Aorta (tissue), 5 donors: ENCODE data around the gene MYBL2. TPM values are rescaled to one million over a fixed set of nuclear protein-coding genes. Genes with fewer than 3 reads are reported as not detected.
"Not testable (repeated sequence)": the region's sequence is repeated elsewhere in the genome, so short reads cannot be mapped to it uniquely, and the experiment has no call there.

Experiments used
- ATAC-seq: fragments of 200-7000 bp; cut with Tn5 transposase; one replicate; pipeline ENCODE4 v1.9.1; 2022; ENCODE audit warnings: moderate library complexity; ENCODE audit not compliant: low FRiP score
- DNase-seq, 2 donors: peaks; one replicate each; pipeline ENCODE4 v3.0.0-alpha.2; 2020
- H3K27ac ChIP-seq, 2 donors: one replicate each; pipeline ENCODE4 v1.5.1; 2013; ENCODE audit warnings: low read length in 2 of 2, mild to moderate bottlenecking in 2 of 2, moderate library complexity in 2 of 2, control low read depth in 1 of 2, inconsistent platforms in 1 of 2, low read depth in 1 of 2
- H3K27me3 ChIP-seq, 2 donors: one replicate each; pipeline ENCODE4 v1.6.1; 2013; ENCODE audit warnings: control low read depth in 1 of 2, low read length in 1 of 2, mild to moderate bottlenecking in 1 of 2, moderate library complexity in 1 of 2; ENCODE audit not compliant: insufficient read depth in 2 of 2, control insufficient read depth in 1 of 2
- H3K36me3 ChIP-seq, 2 donors: one replicate each; pipeline ENCODE4 v1.6.1; 2013; ENCODE audit warnings: control low read depth in 1 of 2, low read length in 1 of 2, mild to moderate bottlenecking in 1 of 2; ENCODE audit not compliant: insufficient read depth in 2 of 2, control insufficient read depth in 1 of 2
- H3K4me1 ChIP-seq, 2 donors: one replicate each; pipeline ENCODE4 v1.6.1; 2013; ENCODE audit warnings: low read length in 2 of 2, control low read depth in 1 of 2, mild to moderate bottlenecking in 1 of 2, moderate library complexity in 1 of 2; ENCODE audit not compliant: insufficient read depth in 2 of 2, control insufficient read depth in 1 of 2
- H3K4me3 ChIP-seq, 2 donors: one replicate each; pipeline ENCODE4 v1.5.1; 2013; ENCODE audit warnings: low read length in 2 of 2, control low read depth in 1 of 2, mild to moderate bottlenecking in 1 of 2
- H3K9me3 ChIP-seq: one replicate; pipeline ENCODE4 v1.6.1; 2013; ENCODE audit warnings: mild to moderate bottlenecking, low read length; ENCODE audit not compliant: control insufficient read depth
- WGBS, 2 donors: extraction: QIAGEN DNeasy Blood & Tissue Kit; methylation state at CpG; one replicate each; pipeline ENCODE4 v1.1.7; 2013; 5-methylcytosine and 5-hydroxymethylcytosine counted together
- intact Hi-C, 2 donors: fragments of 100-400 bp; cut with DNase I; formaldehyde crosslinking; loops; one replicate each; pipeline versions ENCODE4 v1.14.2 to v1.15.0; 2022
- polyA plus RNA-seq, 2 donors: library from polyadenylated mRNA; stranded (reverse); fragments of 200-250 nt; gene quantifications; one replicate each; pipeline ENCODE4 v1.2.3, GENCODE V29; 2013
- total RNA-seq, 2 donors: library from RNA; stranded (reverse); fragmentation: NEBNext Ultra II Directional; extraction: Animal tissue kit (Norgen Biotek cat#: 25700); gene quantifications; one replicate each; pipeline ENCODE4 v1.2.1, GENCODE V29; 2021
- donor health status: healthy with polysubstance abuse.
- donor health status: Bipolar disorder and iron deficiency.
- donor health status: DM: no; HTN: no; CAD: no.
- donor health status: DM: no; HTN: no; CAD: no.
- donor health status: DM: yes; HTN: yes; CAD: no.

The MYBL2 gene
- total and polyA plus RNA-seq, 4 donors = 0.20 to 1.3 (median 0.89) TPM

DNA sequence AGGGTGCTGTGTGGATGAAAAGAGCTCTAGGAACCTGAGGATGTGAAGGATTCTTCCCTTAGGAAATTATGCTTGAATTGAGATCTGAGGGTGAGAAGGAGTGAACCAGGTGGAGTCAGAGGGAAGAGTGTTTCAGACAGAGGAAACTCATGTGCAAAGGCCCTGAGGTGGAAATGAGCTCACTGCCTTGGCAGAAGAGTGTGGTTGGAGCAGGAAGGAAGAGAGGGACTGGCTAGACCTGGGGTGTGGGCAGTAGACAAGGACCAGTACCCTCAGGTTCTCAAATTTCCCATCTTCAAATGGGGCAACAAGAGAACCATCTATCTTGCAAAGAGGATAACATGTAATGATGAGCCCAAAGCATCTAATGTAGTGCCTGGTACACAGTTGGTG, 83.9 kb downstream of the MYBL2 start:
- ATAC-seq (no peak), DNase-seq (no peak)
- no peaks in the 10 kb centered on the region for H3K36me3 ChIP-seq
- no peak overlapping the region for H3K27ac ChIP-seq
- no peaks in the 10 kb centered on the region for H3K4me1 ChIP-seq
- no peaks in the 10 kb centered on the region for H3K27me3 ChIP-seq
- H3K4me3 ChIP-seq = no peak overlapping the region
- intact Hi-C loops = loop anchor here (2.0 to 10.0 kb wide), 4 partner anchors 92 to 454 kb away; partner anchors contain the start of gene TOX2 (in 1 of the 2)
- no peaks in the 10 kb centered on the region for H3K9me3 ChIP-seq

DNA sequence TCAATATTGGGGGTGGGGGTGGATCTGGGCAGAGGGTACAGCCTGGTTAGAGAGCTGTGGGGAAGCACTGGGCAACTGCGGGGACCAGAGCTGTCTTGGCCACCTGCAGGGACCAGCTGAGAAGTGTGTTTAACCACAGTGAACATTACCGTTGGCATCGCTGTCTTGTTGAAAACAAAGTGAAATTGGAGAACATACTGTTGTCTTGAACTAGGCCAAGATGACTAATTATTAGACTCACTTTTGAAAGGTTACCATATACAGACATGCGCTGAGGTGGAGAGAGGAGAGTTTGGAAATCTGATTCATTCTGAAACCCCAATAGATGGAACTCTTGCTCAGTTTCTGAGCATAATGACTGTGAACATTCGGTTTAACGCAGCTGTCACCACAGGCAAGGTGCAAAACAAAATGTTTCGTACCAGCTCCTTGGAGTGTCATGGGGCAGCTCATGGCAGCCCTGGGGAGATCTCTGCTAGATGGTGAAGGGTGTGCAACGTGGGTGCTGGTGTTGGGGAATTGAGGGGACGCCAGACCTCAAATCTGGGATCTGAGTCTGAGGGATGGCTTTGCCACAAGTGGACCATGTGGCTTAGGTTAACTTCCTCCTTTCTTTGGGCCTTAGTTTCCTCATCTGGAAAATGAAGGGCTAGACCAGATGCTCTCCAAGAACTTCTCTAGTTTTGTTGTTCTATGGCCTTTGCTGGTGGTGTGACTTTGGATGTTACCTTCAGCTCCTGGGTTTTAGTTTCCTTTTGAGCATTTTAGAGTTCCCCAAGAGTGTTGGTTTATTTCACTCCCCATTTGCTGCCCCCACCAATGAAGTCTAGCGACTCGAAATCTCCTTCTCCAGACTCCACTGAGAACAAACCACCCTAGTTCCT, 84.5 kb downstream of the MYBL2 start:
- Histone ChIP-seq H3K9me3 (no peaks in the 10 kb centered on the region), H3K4me1 (no peaks in the 10 kb centered on the region), H3K27me3 (no peaks in the 10 kb centered on the region), H3K36me3 (no peaks in the 10 kb centered on the region), H3K27ac (no peak overlapping the region), H3K4me3 (no peak overlapping the region)
- DNase-seq (no peak), ATAC-seq (no peak)
- intact Hi-C loops = loop anchor here (2.0 to 10.0 kb wide), 4 partner anchors 91 to 453 kb away; partner anchors contain the start of gene TOX2 (in 1 of the 2)
- 60 to 64% methylated on average over 11 of the region's 11 CpGs for WGBS, 2 donors

DNA sequence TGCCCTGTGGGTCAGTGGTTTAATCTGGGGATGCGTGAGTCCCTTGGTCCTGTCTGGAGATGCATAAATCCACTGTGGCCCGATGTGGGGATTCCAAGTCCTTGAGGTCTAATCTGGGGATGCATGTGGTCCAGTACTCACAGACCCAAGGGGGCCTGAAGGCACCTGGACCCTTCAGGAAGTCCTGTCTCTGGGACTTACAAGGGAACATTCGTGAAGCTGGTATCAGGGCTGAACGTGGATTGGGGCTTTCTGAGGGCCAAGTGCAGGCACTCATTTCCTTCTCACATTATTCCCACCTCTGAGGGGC, 85.1 kb downstream of the MYBL2 start:
- 84 to 87% methylated on average over 4 of the region's 4 CpGs for WGBS, 2 donors
- ATAC-seq = no peak

DNA sequence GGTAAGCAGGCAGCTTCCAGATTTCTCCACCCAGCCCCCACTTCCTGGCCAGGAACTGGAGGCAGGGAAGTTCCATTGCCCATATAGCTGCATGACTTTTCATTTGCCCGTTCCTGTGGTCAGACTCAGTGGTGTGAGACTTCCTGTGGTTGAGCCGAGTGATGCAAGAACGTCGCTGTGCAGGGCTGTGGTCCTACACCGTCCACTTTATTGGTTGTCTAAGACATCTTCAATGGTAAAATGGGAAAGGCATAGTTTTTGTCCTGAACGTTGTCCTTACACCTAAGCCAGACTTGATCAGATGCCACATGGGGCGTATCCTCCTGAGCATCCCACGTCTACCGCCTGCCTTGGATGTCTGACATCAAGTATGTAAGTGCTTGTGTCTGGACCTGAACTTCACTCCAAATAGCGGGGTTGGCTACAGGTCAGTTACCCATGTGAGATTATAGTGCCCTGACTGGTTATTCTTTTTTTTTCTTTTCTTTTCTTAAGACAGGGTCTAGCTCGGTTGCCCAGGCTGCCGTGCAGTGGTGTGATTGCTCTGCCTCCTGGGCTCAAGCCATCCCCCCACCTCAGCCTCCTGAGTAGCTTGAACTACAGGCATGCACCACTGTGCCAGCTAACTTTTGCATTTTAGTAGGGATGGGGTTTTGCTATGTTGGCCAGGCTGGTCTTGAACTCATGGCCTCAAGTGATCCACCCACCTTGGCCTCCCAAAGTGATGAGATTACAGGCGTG, 85.8 kb downstream of the MYBL2 start:
- intact Hi-C loops = loop anchor here in 1 of 2 donors (5.0 to 10.0 kb wide), 3 partner anchors 90 to 452 kb away; partner anchors contain the start of gene TOX2
- Histone ChIP-seq H3K36me3 (no peaks in the 10 kb centered on the region), H3K9me3 (no peaks in the 10 kb centered on the region), H3K27ac (no peak overlapping the region), H3K4me3 (no peak overlapping the region), H3K4me1 (no peaks in the 10 kb centered on the region), H3K27me3 (no peaks in the 10 kb centered on the region)
- WGBS, 2 donors = 86 to 89% methylated on average over 13 of the region's 13 CpGs
- DNase-seq = peak in 1 of 2 donors; percentile 71
- ATAC-seq = no peak

More for the DNA sequence above, 85.1 kb downstream of the MYBL2 start:
- Histone ChIP-seq H3K27ac (no peak overlapping the region), H3K27me3 (no peaks in the 10 kb centered on the region), H3K36me3 (no peaks in the 10 kb centered on the region), H3K4me1 (no peaks in the 10 kb centered on the region), H3K4me3 (no peak overlapping the region), H3K9me3 (no peaks in the 10 kb centered on the region)
- DNase-seq = no peak
- intact Hi-C loops = loop anchor here in 1 of 2 donors (5.0 to 10.0 kb wide), 3 partner anchors 90 to 453 kb away; partner anchors contain the start of gene TOX2

DNA sequence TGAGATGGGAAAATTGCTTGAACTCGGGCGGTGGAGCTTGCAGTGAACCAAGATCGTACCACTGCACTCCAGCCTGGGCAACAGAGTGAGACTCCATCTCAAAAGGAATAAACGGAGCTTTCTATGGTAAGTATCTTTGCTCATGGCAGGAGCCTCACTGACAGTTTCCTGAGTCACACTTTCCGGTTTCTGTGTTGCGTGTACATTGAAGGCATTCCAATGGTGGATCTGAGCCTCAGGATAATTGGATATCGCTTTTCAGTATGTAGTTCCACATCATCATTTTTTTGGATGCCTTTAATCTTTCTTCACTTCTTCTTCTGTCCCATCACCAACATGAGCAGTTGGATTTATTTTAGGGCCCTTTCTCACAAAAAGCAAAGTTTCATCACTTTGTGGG, 88.5 kb downstream of the MYBL2 start:
- Histone ChIP-seq H3K36me3 (no peaks in the 10 kb centered on the region), H3K27ac (no peak overlapping the region), H3K27me3 (no peaks in the 10 kb centered on the region), H3K4me1 (no peaks in the 10 kb centered on the region), H3K9me3 (no peaks in the 10 kb centered on the region), H3K4me3 (no peak overlapping the region)
- intact Hi-C loops = loop anchor here in 1 of 2 donors (10.0 kb wide), 1 partner anchor 449 kb away; no protein-coding TSS in a partner anchor
- ATAC-seq = no peak
- DNase-seq = no peak
- WGBS, 2 donors = 90 to 91% methylated on average over 7 of the region's 7 CpGs

GRCh38 chr20:43755851-43756250, 88.9 kb downstream of the MYBL2 start:
- DNase-seq = no peak
- no peak for ATAC-seq
- Histone ChIP-seq H3K9me3 (no peaks in the 10 kb centered on the region), H3K27me3 (no peaks in the 10 kb centered on the region), H3K4me3 (no peak overlapping the region), H3K4me1 (no peaks in the 10 kb centered on the region), H3K36me3 (no peaks in the 10 kb centered on the region), H3K27ac (no peak overlapping the region)
- 87 to 90% methylated on average over 8 of the region's 8 CpGs for WGBS, 2 donors
- intact Hi-C loops = loop anchor here in 1 of 2 donors (10.0 kb wide), 1 partner anchor 449 kb away; no protein-coding TSS in a partner anchor

DNA sequence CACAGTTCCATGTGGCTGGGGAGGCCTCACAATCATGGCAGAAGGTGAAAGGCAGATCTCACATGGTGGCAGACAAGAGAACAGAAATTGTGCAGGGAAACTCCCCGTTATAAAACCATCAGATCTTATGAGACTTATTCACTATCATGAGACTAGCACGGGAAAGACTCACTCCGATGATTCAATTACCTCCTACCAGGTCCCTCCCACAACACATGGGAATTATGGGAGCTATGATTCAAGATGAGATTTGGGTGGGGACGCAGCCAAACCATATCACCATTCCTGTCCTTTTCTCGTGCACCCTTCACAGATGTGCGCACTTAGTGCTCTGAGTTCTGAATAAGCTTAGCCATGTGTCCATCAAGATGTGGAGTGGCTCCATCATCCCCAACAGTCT, 91.0 kb downstream of the MYBL2 start:
- not testable (repeated sequence) for ATAC-seq, H3K9me3 ChIP-seq, H3K27ac ChIP-seq, H3K27me3 ChIP-seq, DNase-seq, H3K36me3 ChIP-seq, H3K4me1 ChIP-seq, H3K4me3 ChIP-seq
- 87 to 89% methylated on average over 6 of the region's 6 CpGs for WGBS, 2 donors
- intact Hi-C loops = loop anchor here in 1 of 2 donors (10.0 kb wide), 1 partner anchor 447 kb away; no protein-coding TSS in a partner anchor

- no peak for ATAC-seq
- no peaks in the 10 kb centered on the region for H3K27me3 ChIP-seq
Observed at GRCh38 chr20:43761386-43762340, 94.7 kb downstream of the MYBL2 start.

More at GRCh38 chr20:43761386-43762340, 94.7 kb downstream of the MYBL2 start:
- Histone ChIP-seq H3K9me3 (no peaks in the 10 kb centered on the region), H3K36me3 (no peaks in the 10 kb centered on the region), H3K4me1 (peaks cover 2 to 4% of the 10 kb centered on the region in 2 donors), H3K27ac (no peak overlapping the region), H3K4me3 (no peak overlapping the region)
- DNase-seq = no peak
- intact Hi-C loops = no loop called here
- WGBS, 2 donors = 88 to 89% methylated on average over 15 of the region's 15 CpGs
